IMR-90 (cell line): ENCODE measurements around the gene STON2. TPM values are rescaled to one million over a fixed set of nuclear protein-coding genes. Genes with fewer than 3 reads are reported as not detected.

Source experiments
- ATAC-seq: fragments of 200-7000 bp; cut with Tn5 transposase; 2 replicates; pipeline ENCODE4 v1.9.1; 2020; ENCODE audit warnings: low read depth, mild to moderate bottlenecking, moderate library complexity
- BruUV-seq: library from RNA; stranded (reverse); fragments of 400-500 nt; replicated peaks from 2 replicates; lab custom pipeline; 2021; lab: Mats Ljungman, UMichigan
- CTCF ChIA-PET: fragments of 300-600 bp; formaldehyde crosslinking; extraction: SDS; loops from one replicate; lab custom pipeline; 2021; ENCODE audit warnings: antibody characterized with exemption; lab: Yijun Ruan, JAX
- POLR2A ChIA-PET: fragments of 300-600 bp; sonication (Branson Sonifier 250); formaldehyde crosslinking; loops from one replicate; lab custom pipeline; 2022; ENCODE audit warnings: antibody characterized with exemption; ENCODE audit not compliant: unreplicated experiment; lab: Charles Lee
- DNase-seq: peaks from one replicate; pipeline ENCODE4 v3.0.0; 2013
- H2AFZ ChIP-seq: replicated peaks from 2 replicates; pipeline ENCODE3; 2013; ENCODE audit warnings: low read length, mild to moderate bottlenecking; ENCODE audit not compliant: poor library complexity
- H2AK5ac ChIP-seq: 2 replicates; pipeline ENCODE4 v1.6.1; 2013; ENCODE audit warnings: low read depth, low read length, inconsistent platforms
- H2AK9ac ChIP-seq: replicated peaks from 2 replicates; pipeline ENCODE3; 2013; ENCODE audit warnings: mild to moderate bottlenecking, low read depth, low read length, moderate library complexity; ENCODE audit not compliant: poor library complexity
- H2BK120ac ChIP-seq: 2 replicates; pipeline ENCODE4 v1.6.1; 2013; ENCODE audit warnings: low read depth, low read length, inconsistent platforms
- H2BK15ac ChIP-seq: 3 replicates; pipeline ENCODE4 v1.6.1; 2013; ENCODE audit warnings: low read depth, low read length, inconsistent platforms
- H2BK20ac ChIP-seq: 2 replicates; pipeline ENCODE4 v1.6.1; 2013; ENCODE audit warnings: low read depth, mild to moderate bottlenecking, inconsistent platforms, low read length, moderate library complexity
- H2BK5ac ChIP-seq: 2 replicates; pipeline ENCODE4 v1.6.1; 2013; ENCODE audit warnings: mild to moderate bottlenecking, low read depth, low read length, inconsistent platforms; ENCODE audit not compliant: poor library complexity, severe bottlenecking
- H3K14ac ChIP-seq: replicated peaks from 2 replicates; pipeline ENCODE4 v1.6.1; 2013; ENCODE audit warnings: low read depth, low read length, inconsistent platforms
- H3K18ac ChIP-seq: 2 replicates; pipeline ENCODE4 v1.6.1; 2013; ENCODE audit warnings: low read depth, low read length, control low read depth
- H3K23ac ChIP-seq: 2 replicates; pipeline ENCODE4 v1.6.1; 2013; ENCODE audit warnings: low read depth, low read length, inconsistent platforms
- H3K27ac ChIP-seq: 2 replicates; pipeline ENCODE4 v1.5.1; 2013; ENCODE audit warnings: mild to moderate bottlenecking, control low read depth, low read length; ENCODE audit not compliant: insufficient read depth
- H3K27me3 ChIP-seq: 2 replicates; pipeline ENCODE4 v1.6.1; 2013; ENCODE audit warnings: low read length; ENCODE audit not compliant: control insufficient read depth, insufficient read depth
- H3K36me3 ChIP-seq: 2 replicates; pipeline ENCODE4 v1.6.1; 2013; ENCODE audit warnings: low read length, mixed read lengths; ENCODE audit not compliant: control insufficient read depth, insufficient read depth
- H3K4ac ChIP-seq: 2 replicates; pipeline ENCODE4 v1.6.1; 2013; ENCODE audit warnings: low read depth, low read length, inconsistent platforms
- H3K4me1 ChIP-seq: 2 replicates; pipeline ENCODE4 v1.6.1; 2013; ENCODE audit warnings: low read length, mixed read lengths; ENCODE audit not compliant: control insufficient read depth, insufficient read depth
- H3K4me2 ChIP-seq: 2 replicates; pipeline ENCODE4 v1.6.1; 2013; ENCODE audit warnings: low read depth, mild to moderate bottlenecking, control low read depth, low read length, moderate library complexity
- H3K4me3 ChIP-seq: 2 replicates; pipeline ENCODE4 v1.5.1; 2013; ENCODE audit warnings: low read depth, mild to moderate bottlenecking, control low read depth, low read length, moderate library complexity; ENCODE audit not compliant: insufficient read depth
- H3K56ac ChIP-seq: 2 replicates; pipeline ENCODE4 v1.6.1; 2013; ENCODE audit warnings: low read length, inconsistent platforms; ENCODE audit not compliant: insufficient read depth; ENCODE audit errors: extremely low read depth
- H3K79me1 ChIP-seq, 2 experiments: 2 replicates each; pipeline ENCODE4 v1.6.1; 2013; ENCODE audit warnings: low read length in 2 of 2, inconsistent platforms in 1 of 2, low read depth in 1 of 2
- H3K9ac ChIP-seq: 2 replicates; pipeline ENCODE4 v1.6.1; 2013; ENCODE audit warnings: low read depth, low read length, control low read depth
- H3K9me1 ChIP-seq: 2 replicates; pipeline ENCODE4 v1.6.1; 2013; ENCODE audit warnings: low read length, inconsistent platforms; ENCODE audit not compliant: insufficient read depth
- H3K9me3 ChIP-seq: 2 replicates; pipeline ENCODE4 v1.6.1; 2013; ENCODE audit warnings: low read length; ENCODE audit not compliant: control insufficient read depth, insufficient read depth
- H4K20me1 ChIP-seq: 2 replicates; pipeline ENCODE4 v1.6.1; 2013; ENCODE audit warnings: low read length, inconsistent platforms; ENCODE audit not compliant: insufficient read depth
- H4K5ac ChIP-seq: 2 replicates; pipeline ENCODE4 v1.6.1; 2013; ENCODE audit warnings: mild to moderate bottlenecking, low read depth, low read length, control low read depth
- H4K8ac ChIP-seq, 2 experiments: 2 replicates each; pipeline ENCODE4 v1.6.1; 2013; ENCODE audit warnings: low read depth in 2 of 2, low read length in 2 of 2, control low read depth in 1 of 2, inconsistent platforms in 1 of 2
- H4K91ac ChIP-seq: 2 replicates; pipeline ENCODE4 v1.6.1; 2013; ENCODE audit warnings: low read depth, low read length, inconsistent platforms; ENCODE audit not compliant: insufficient read depth
- BHLHE40 ChIP-seq: fragments of 150-350 bp; IDR thresholded peaks from 2 replicates; pipeline ENCODE4 v1.6.1; 2016; ENCODE audit warnings: mild to moderate bottlenecking, low read depth, low read length
- CEBPB ChIP-seq: IDR thresholded peaks from 2 replicates; pipeline ENCODE4 v1.6.1; 2012; ENCODE audit warnings: low read depth, low read length, improper control_type of control experiment
- FOS ChIP-seq: fragments of 150-350 bp; IDR thresholded peaks from 2 replicates; pipeline ENCODE4 v1.6.1; 2016; ENCODE audit warnings: low read depth, low read length
- MAFK ChIP-seq: IDR thresholded peaks from 2 replicates; pipeline ENCODE4 v1.6.1; 2012; ENCODE audit warnings: low read depth, low read length, improper control_type of control experiment
- MXI1 ChIP-seq: IDR thresholded peaks from 2 replicates; pipeline ENCODE4 v1.6.1; 2012; ENCODE audit warnings: low read depth, mild to moderate bottlenecking, low read length, moderate library complexity, borderline replicate concordance
- NFE2L2 ChIP-seq: fragments of 150-350 bp; IDR thresholded peaks from 2 replicates; pipeline ENCODE4 v1.6.1; 2016; ENCODE audit warnings: low read depth, mild to moderate bottlenecking, low read length
- POLR2A ChIP-seq: IDR thresholded peaks from 2 replicates; pipeline ENCODE4 v1.6.1; 2012; ENCODE audit warnings: mild to moderate bottlenecking, low read depth, low read length
- RAD21 ChIP-seq: IDR thresholded peaks from 2 replicates; pipeline ENCODE4 v1.6.1; 2012; ENCODE audit warnings: low read length, improper control_type of control experiment
- SMC3 ChIP-seq: fragments of 150-350 bp; IDR thresholded peaks from 2 replicates; pipeline ENCODE4 v1.6.1; 2016; ENCODE audit warnings: low read depth, mild to moderate bottlenecking, antibody characterized with exemption, low read length, moderate library complexity
- WGBS, 2 experiments: methylation state at CpG; one replicate each; pipeline versions ENCODE4 v1.1.5 to v1.1.7; 2013; ENCODE audit warnings: missing lambda C conversion rate in 2 of 2; ENCODE audit not compliant: insufficient read length in 1 of 2; ENCODE audit errors: extremely low coverage in 2 of 2; 5-methylcytosine and 5-hydroxymethylcytosine counted together
- dilution Hi-C: fragments of 300-500 bp; cut with HindIII; formaldehyde crosslinking; loops from one replicate; pipeline ENCODE4 v1.14.3; 2018; ENCODE audit warnings: low sequenced_read_pairs; ENCODE audit not compliant: unreplicated experiment
- in situ Hi-C: fragments of 300-500 bp; cut with MboI; formaldehyde crosslinking; loops from 3 replicates; pipeline ENCODE4 v1.14.3; 2019; ENCODE audit warnings: low sequenced_read_pairs, inconsistent platforms, mixed read lengths
- intact Hi-C: fragments of 100-400 bp; cut with micrococcal nuclease; formaldehyde crosslinking; loops from 2 replicates; pipeline ENCODE4 v1.10.0; 2022
- polyA plus RNA-seq, 3 experiments: library from polyadenylated mRNA; depleted of rRNA; stranded (reverse); fragments of >200 nt; gene quantifications; 2 replicates each; pipeline ENCODE4 v1.2.3, GENCODE V29; 2012; ENCODE audit warnings: low replicate concordance in 1 of 3
- total RNA-seq: library from RNA; depleted of rRNA; stranded (reverse); fragments of >200 nt; gene quantifications from 2 replicates; pipeline ENCODE4 v1.2.3, GENCODE V29; 2012
- TF ChIP-seq, protein P1 (sequence below): fragments of 150-350 bp; IDR thresholded peaks from 2 replicates; pipeline ENCODE4 v1.6.1; 2017; ENCODE audit warnings: mild to moderate bottlenecking, antibody characterized with exemption, low read length, low read depth
- TF ChIP-seq, protein P2 (sequence below): conservative IDR thresholded peaks from 2 replicates; pipeline ENCODE4 v1.5.1; 2012; ENCODE audit warnings: mild to moderate bottlenecking, low read depth, low read length, improper control_type of control experiment

STON2 gene
- total and polyA plus RNA-seq, 2 of the 4 experiments (the other 2 are of a cell fraction) = not detected

DNA sequence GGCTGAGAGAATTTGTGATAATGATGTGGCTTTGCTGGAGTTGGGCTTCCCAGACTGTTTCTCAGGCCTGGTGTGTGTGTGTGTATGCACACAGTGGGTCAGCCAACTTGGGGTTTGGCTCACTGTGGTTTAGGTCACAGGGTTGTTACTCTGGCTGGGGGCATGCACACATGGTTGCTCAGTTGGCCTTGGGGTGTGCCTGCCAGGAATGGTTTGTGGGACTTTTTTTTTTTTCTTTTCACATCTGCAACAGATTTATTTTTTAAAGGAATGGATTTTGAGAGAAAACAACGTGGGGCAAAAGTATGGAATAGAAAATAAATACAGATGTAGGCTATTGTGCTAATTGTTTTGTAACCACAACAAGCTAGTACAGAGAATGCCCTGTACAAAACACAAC lies 154.4 kb downstream of the STON2 start:
- Histone ChIP-seq H2BK15ac (no peak overlapping the region), H4K20me1 (no peaks in the 10 kb centered on the region), H3K4me3 (no peak overlapping the region), H3K27ac (no peak overlapping the region), H4K91ac (no peak overlapping the region), H3K36me3 (no peaks in the 10 kb centered on the region), H3K56ac (no peak overlapping the region), H3K14ac (no peak overlapping the region), H2AFZ (no peak overlapping the region), H3K4me2 (no peak overlapping the region), H3K18ac (no peak overlapping the region), H4K8ac (no peak overlapping the region), H3K4ac (no peak overlapping the region), H3K27me3 (no peaks in the 10 kb centered on the region), H2BK5ac (no peak overlapping the region), H3K9me1 (no peaks in the 10 kb centered on the region), H2BK20ac (no peak overlapping the region), H3K23ac (no peak overlapping the region), H2AK5ac (no peak overlapping the region), H4K5ac (no peak overlapping the region), H3K9me3 (no peaks in the 10 kb centered on the region), H3K9ac (no peak overlapping the region), H2BK120ac (no peak overlapping the region), H3K79me1 (no peaks in the 10 kb centered on the region), H3K4me1 (no peaks in the 10 kb centered on the region), H2AK9ac (no peak overlapping the region)
- TF ChIP-seq POLR2A (no peak), RAD21 (no peak), MAFK (no peak), CEBPB (no peak), FOS (no peak), MXI1 (no peak), SMC3 (no peak), BHLHE40 (no peak), NFE2L2 (no peak)
- TF ChIP-seq, protein P1, sequence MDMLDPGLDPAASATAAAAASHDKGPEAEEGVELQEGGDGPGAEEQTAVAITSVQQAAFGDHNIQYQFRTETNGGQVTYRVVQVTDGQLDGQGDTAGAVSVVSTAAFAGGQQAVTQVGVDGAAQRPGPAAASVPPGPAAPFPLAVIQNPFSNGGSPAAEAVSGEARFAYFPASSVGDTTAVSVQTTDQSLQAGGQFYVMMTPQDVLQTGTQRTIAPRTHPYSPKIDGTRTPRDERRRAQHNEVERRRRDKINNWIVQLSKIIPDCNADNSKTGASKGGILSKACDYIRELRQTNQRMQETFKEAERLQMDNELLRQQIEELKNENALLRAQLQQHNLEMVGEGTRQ = no peak
- TF ChIP-seq, protein P2, sequence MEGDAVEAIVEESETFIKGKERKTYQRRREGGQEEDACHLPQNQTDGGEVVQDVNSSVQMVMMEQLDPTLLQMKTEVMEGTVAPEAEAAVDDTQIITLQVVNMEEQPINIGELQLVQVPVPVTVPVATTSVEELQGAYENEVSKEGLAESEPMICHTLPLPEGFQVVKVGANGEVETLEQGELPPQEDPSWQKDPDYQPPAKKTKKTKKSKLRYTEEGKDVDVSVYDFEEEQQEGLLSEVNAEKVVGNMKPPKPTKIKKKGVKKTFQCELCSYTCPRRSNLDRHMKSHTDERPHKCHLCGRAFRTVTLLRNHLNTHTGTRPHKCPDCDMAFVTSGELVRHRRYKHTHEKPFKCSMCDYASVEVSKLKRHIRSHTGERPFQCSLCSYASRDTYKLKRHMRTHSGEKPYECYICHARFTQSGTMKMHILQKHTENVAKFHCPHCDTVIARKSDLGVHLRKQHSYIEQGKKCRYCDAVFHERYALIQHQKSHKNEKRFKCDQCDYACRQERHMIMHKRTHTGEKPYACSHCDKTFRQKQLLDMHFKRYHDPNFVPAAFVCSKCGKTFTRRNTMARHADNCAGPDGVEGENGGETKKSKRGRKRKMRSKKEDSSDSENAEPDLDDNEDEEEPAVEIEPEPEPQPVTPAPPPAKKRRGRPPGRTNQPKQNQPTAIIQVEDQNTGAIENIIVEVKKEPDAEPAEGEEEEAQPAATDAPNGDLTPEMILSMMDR = no peak
- ATAC-seq (no peak), DNase-seq (no peak)
- ChIA-PET POLR2A (no interaction called here), CTCF (no interaction called here)
- intact Hi-C loops = no loop called here
- in situ Hi-C loops = no loop called here
- no TSS peak for BruUV-seq
- WGBS, 2 experiments = no CpG with 5 or more reads among the region's 1 CpG
- dilution Hi-C loops = no loop called here
